ENCODE measurements around the gene AUTS2.

The AUTS2 gene

GRCh38 chr7:70696201-70696754 lies 1098.0 kb downstream of the AUTS2 start:
- peak overlapping the region; percentile 80 for H3K4me3 ChIP-seq (ENCODE audit: low read depth, low read length)
- no peak for TF ChIP-seq CTCF (IDR thresholded peaks at IDR 0.05; ENCODE audit: low read depth, low read length)

- no peak overlapping the region for H3K4me3 ChIP-seq (ENCODE audit: low read depth, low read length)
Measured at GRCh38 chr7:70698219-70698832, 1100.1 kb downstream of the AUTS2 start.

GRCh38 chr7:70699271-70699670 lies 1101.0 kb downstream of the AUTS2 start:
- H3K4me3 ChIP-seq (ENCODE audit: low read depth, low read length) = no peak overlapping the region
- no peak for TF ChIP-seq CTCF (IDR thresholded peaks at IDR 0.05; ENCODE audit: low read depth, low read length)

More at GRCh38 chr7:70698219-70698832, 1100.1 kb downstream of the AUTS2 start:
- TF ChIP-seq CTCF (IDR thresholded peaks at IDR 0.05; ENCODE audit: low read depth, low read length) = peak; percentile 86

- no peak for TF ChIP-seq CTCF (IDR thresholded peaks at IDR 0.05; ENCODE audit: low read depth, low read length)
- no peak overlapping the region for H3K4me3 ChIP-seq (ENCODE audit: low read depth, low read length)
Measured at GRCh38 chr7:70700055-70700940, 1102.0 kb downstream of the AUTS2 start.

- H3K4me3 ChIP-seq (ENCODE audit: low read depth, low read length) = no peak overlapping the region
- TF ChIP-seq CTCF (IDR thresholded peaks at IDR 0.05; ENCODE audit: low read depth, low read length) = no peak
Measured at GRCh38 chr7:70700941-70701425, 1102.7 kb downstream of the AUTS2 start.

GRCh38 chr7:70701477-70701876 lies 1103.2 kb downstream of the AUTS2 start:
- no peak overlapping the region for H3K4me3 ChIP-seq (ENCODE audit: low read depth, low read length)

More at GRCh38 chr7:70701477-70701876, 1103.2 kb downstream of the AUTS2 start:
- TF ChIP-seq CTCF (IDR thresholded peaks at IDR 0.05; ENCODE audit: low read depth, low read length) = no peak
